ENCODE results near the gene TMEM63B. TPM values are rescaled to one million over a fixed set of nuclear protein-coding genes. Genes with fewer than 3 reads are reported as not detected.
A peak's percentile ranks its signal among the peaks of the same experiment; 100 is the strongest.
"Not testable (repeated sequence)": the region's sequence is repeated elsewhere in the genome, so short reads cannot be mapped to it uniquely, and the experiment has no call there.

TMEM63B gene
- polyA plus RNA-seq, 3 donors from 2014 or later, result 0.25 to 1.7 (median 1.5) TPM

- H3K36me3 Mint-ChIP-seq, result no peaks in the 10 kb centered on the region
- no peak overlapping the region for H3K27ac Mint-ChIP-seq
- H3K4me1 Mint-ChIP-seq, result peaks cover 14 to 21% of the 10 kb centered on the region in 2 donors
- DNase-seq, result no peak
- no peaks in the 10 kb centered on the region for H3K9me3 Mint-ChIP-seq
- H3K4me3 Mint-ChIP-seq, result no peak overlapping the region
- peaks cover 0 to 6% (median 2%) of the 10 kb centered on the region in 3 donors for H3K27me3 Mint-ChIP-seq (ENCODE audit: low read depth in 3 of 3)
Measured at GRCh38 chr6:44180886-44181285, 53.5 kb downstream of the TMEM63B start.

- H3K4me1 Mint-ChIP-seq, result peaks cover 7 to 12% of the 10 kb centered on the region in 2 donors
- not testable (repeated sequence) for H3K9me3 Mint-ChIP-seq; H3K27ac Mint-ChIP-seq; H3K4me3 Mint-ChIP-seq; DNase-seq; H3K27me3 Mint-ChIP-seq (ENCODE audit: low read depth in 3 of 3); H3K36me3 Mint-ChIP-seq
Measured at GRCh38 chr6:44181784-44182183, 54.4 kb downstream of the TMEM63B start.

GRCh38 chr6:44182911-44183390, 55.6 kb downstream of the TMEM63B start:
- no peak overlapping the region for H3K27ac Mint-ChIP-seq
- DNase-seq, result no peak
- H3K36me3 Mint-ChIP-seq, result no peaks in the 10 kb centered on the region
- H3K4me1 Mint-ChIP-seq, result peaks cover 0 to under 1% of the 10 kb centered on the region in 2 donors
- peaks cover 0 to 8% (median 3%) of the 10 kb centered on the region in 3 donors for H3K27me3 Mint-ChIP-seq (ENCODE audit: low read depth in 3 of 3)
- no peak overlapping the region for H3K4me3 Mint-ChIP-seq
- H3K9me3 Mint-ChIP-seq, result no peaks in the 10 kb centered on the region

- no peaks in the 10 kb centered on the region for H3K4me1 Mint-ChIP-seq
- no peak overlapping the region for H3K4me3 Mint-ChIP-seq
- H3K36me3 Mint-ChIP-seq, result no peaks in the 10 kb centered on the region
Measured at GRCh38 chr6:44183783-44184182, 56.4 kb downstream of the TMEM63B start.

GRCh38 chr6:44185356-44185755, 58.0 kb downstream of the TMEM63B start:
- not testable (repeated sequence) for H3K9me3 Mint-ChIP-seq; H3K27ac Mint-ChIP-seq; H3K4me1 Mint-ChIP-seq; H3K27me3 Mint-ChIP-seq (ENCODE audit: low read depth in 3 of 3); DNase-seq; H3K36me3 Mint-ChIP-seq; H3K4me3 Mint-ChIP-seq

More at GRCh38 chr6:44183783-44184182, 56.4 kb downstream of the TMEM63B start:
- Mint-ChIP-seq H3K27ac (no peak overlapping the region), H3K27me3 (ENCODE audit: low read depth in 3 of 3) (peaks cover 0 to 8% (median 3%) of the 10 kb centered on the region in 3 donors), H3K9me3 (no peaks in the 10 kb centered on the region)
- no peak for DNase-seq

- peaks cover 0 to 8% (median 3%) of the 10 kb centered on the region in 3 donors for H3K27me3 Mint-ChIP-seq (ENCODE audit: low read depth in 3 of 3)
- H3K27ac Mint-ChIP-seq, result no peak overlapping the region
- DNase-seq, result no peak
- no peak overlapping the region for H3K4me3 Mint-ChIP-seq
- H3K4me1 Mint-ChIP-seq, result no peaks in the 10 kb centered on the region
- no peaks in the 10 kb centered on the region for H3K9me3 Mint-ChIP-seq
- no peaks in the 10 kb centered on the region for H3K36me3 Mint-ChIP-seq
Measured at GRCh38 chr6:44185953-44186634, 58.7 kb downstream of the TMEM63B start.

- no peaks in the 10 kb centered on the region for H3K9me3 Mint-ChIP-seq
- H3K4me3 Mint-ChIP-seq, result no peak overlapping the region
- no peak overlapping the region for H3K27ac Mint-ChIP-seq
- no peaks in the 10 kb centered on the region for H3K36me3 Mint-ChIP-seq
- H3K4me1 Mint-ChIP-seq, result no peaks in the 10 kb centered on the region
- DNase-seq, result no peak
- H3K27me3 Mint-ChIP-seq (ENCODE audit: low read depth in 3 of 3), result peaks cover 0 to 8% (median 3%) of the 10 kb centered on the region in 3 donors
Measured at GRCh38 chr6:44186635-44187025, 59.3 kb downstream of the TMEM63B start.

- Mint-ChIP-seq H3K36me3 (no peaks in the 10 kb centered on the region), H3K9me3 (no peaks in the 10 kb centered on the region), H3K27ac (no peak overlapping the region), H3K4me1 (peaks cover 10% of the 10 kb centered on the region in 2 donors), H3K4me3 (no peak overlapping the region), H3K27me3 (ENCODE audit: low read depth in 3 of 3) (peaks cover 3 to 8% (median 4%) of the 10 kb centered on the region in 3 donors)
- no peak for DNase-seq
Measured at GRCh38 chr6:44188819-44189218, 61.5 kb downstream of the TMEM63B start.

- Mint-ChIP-seq H3K9me3 (no peaks in the 10 kb centered on the region), H3K27me3 (ENCODE audit: low read depth in 3 of 3) (peaks cover 3 to 6% (median 4%) of the 10 kb centered on the region in 3 donors), H3K27ac (no peak overlapping the region), H3K4me1 (peaks cover 10% of the 10 kb centered on the region in 2 donors), H3K4me3 (no peak overlapping the region), H3K36me3 (no peaks in the 10 kb centered on the region)
- no peak for DNase-seq
Measured at GRCh38 chr6:44189257-44189656, 61.9 kb downstream of the TMEM63B start.

- peaks cover 3 to 9% (median 4%) of the 10 kb centered on the region in 3 donors for H3K27me3 Mint-ChIP-seq (ENCODE audit: low read depth in 3 of 3)
- no peaks in the 10 kb centered on the region for H3K36me3 Mint-ChIP-seq
- H3K9me3 Mint-ChIP-seq, result no peaks in the 10 kb centered on the region
- H3K4me3 Mint-ChIP-seq, result no peak overlapping the region
- DNase-seq, result no peak
- peaks cover 10% of the 10 kb centered on the region in 2 donors for H3K4me1 Mint-ChIP-seq
- H3K27ac Mint-ChIP-seq, result no peak overlapping the region
Measured at GRCh38 chr6:44190715-44191114, 63.4 kb downstream of the TMEM63B start.

GRCh38 chr6:44192428-44193041, 65.2 kb downstream of the TMEM63B start:
- Mint-ChIP-seq H3K36me3 (no peaks in the 10 kb centered on the region), H3K27ac (peak overlapping the region in 2 of 6 donors; percentile 5 to 86), H3K4me1 (peaks cover 10% of the 10 kb centered on the region in 2 donors), H3K4me3 (peak overlapping the region in 4 of 5 donors; percentile 18 to 60 (median 38)), H3K27me3 (ENCODE audit: low read depth in 3 of 3) (peaks cover 0 to 4% (median 3%) of the 10 kb centered on the region in 3 donors), H3K9me3 (no peaks in the 10 kb centered on the region)
- DNase-seq, result no peak

GRCh38 chr6:44193307-44193910, 66.1 kb downstream of the TMEM63B start:
- Mint-ChIP-seq H3K4me3 (no peak overlapping the region), H3K27me3 (ENCODE audit: low read depth in 3 of 3) (peaks cover 0 to 4% (median 3%) of the 10 kb centered on the region in 3 donors), H3K4me1 (peaks cover 10% of the 10 kb centered on the region in 2 donors), H3K27ac (no peak overlapping the region), H3K36me3 (no peaks in the 10 kb centered on the region), H3K9me3 (no peaks in the 10 kb centered on the region)
- no peak for DNase-seq

- peaks cover 10% of the 10 kb centered on the region in 2 donors for H3K4me1 Mint-ChIP-seq
- H3K36me3 Mint-ChIP-seq, result no peaks in the 10 kb centered on the region
- H3K27me3 Mint-ChIP-seq (ENCODE audit: low read depth in 3 of 3), result peaks cover 0 to 4% (median 3%) of the 10 kb centered on the region in 3 donors
- peak overlapping the region in 1 of 6 donors; percentile 59 for H3K27ac Mint-ChIP-seq
- no peak for DNase-seq
- no peaks in the 10 kb centered on the region for H3K9me3 Mint-ChIP-seq
- no peak overlapping the region for H3K4me3 Mint-ChIP-seq
Measured at GRCh38 chr6:44194326-44194725, 67.0 kb downstream of the TMEM63B start.

- not testable (repeated sequence) for H3K4me3 Mint-ChIP-seq; H3K9me3 Mint-ChIP-seq; H3K27ac Mint-ChIP-seq; H3K27me3 Mint-ChIP-seq (ENCODE audit: low read depth in 3 of 3); DNase-seq; H3K36me3 Mint-ChIP-seq
- peaks cover 10% of the 10 kb centered on the region in 2 donors for H3K4me1 Mint-ChIP-seq
Measured at GRCh38 chr6:44196351-44196750, 69.0 kb downstream of the TMEM63B start.
